HepG2 (cell line): ENCODE data around the gene PIP4K2C. TPM values are rescaled to one million over a fixed set of nuclear protein-coding genes. Genes with fewer than 3 reads are reported as not detected.

Experiments
- ATAC-seq: fragments of 200-7000 bp; cut with Tn5 transposase; 3 replicates; pipeline ENCODE4 v1.9.1; 2020; ENCODE audit warnings: mild to moderate bottlenecking, moderate library complexity
- BruUV-seq: library from RNA; stranded (reverse); fragments of 400-500 nt; replicated peaks from 2 replicates; lab custom pipeline; 2021; lab: Mats Ljungman, UMichigan
- CTCF ChIA-PET: fragments of 300-600 bp; formaldehyde crosslinking; extraction: SDS; loops from one replicate; lab custom pipeline; 2021; ENCODE audit warnings: low total read pairs, inconsistent platforms, low intra/inter-chr PET ratio; lab: Yijun Ruan, JAX
- POLR2A ChIA-PET: fragments of 350-600 bp; sonication (Branson Sonifier 250); formaldehyde crosslinking; loops from one replicate; lab custom pipeline; 2020; ENCODE audit warnings: antibody characterized with exemption, inconsistent platforms; lab: Yijun Ruan, JAX
- DNase-seq: peaks from one replicate; pipeline ENCODE4 v3.0.0-alpha.2; 2015; ENCODE audit warnings: low spot score
- FAIRE-seq: peaks from 3 replicates; lab custom pipeline; 2011; peaks lifted over from hg19 to GRCh38; lab: Jason Lieb, UNC
- H2AFZ ChIP-seq: one replicate; pipeline ENCODE4 v1.6.1; 2011; ENCODE audit warnings: low read length, inconsistent platforms
- H3K27ac ChIP-seq: fragments of 300-600 bp; 3 replicates; pipeline ENCODE4 v1.8.0; 2011; ENCODE audit warnings: mixed run types, mild to moderate bottlenecking, mixed read lengths, low read length, inconsistent platforms; ENCODE audit not compliant: insufficient read depth; ENCODE audit errors: extremely low read length
- H3K27me3 ChIP-seq, 2 experiments: fragments of 200-600 bp in 1 of 2; 2 replicates in 1 of 2; 3 replicates in 1 of 2; pipeline versions ENCODE4 v1.6.0 to v1.8.0; 2011; ENCODE audit warnings: low read length in 2 of 2, mild to moderate bottlenecking in 2 of 2, moderate library complexity in 2 of 2, inconsistent platforms in 1 of 2; ENCODE audit not compliant: insufficient read depth in 2 of 2, control insufficient read depth in 1 of 2
- H3K36me3 ChIP-seq, 2 experiments: fragments of 200-600 bp in 1 of 2; replicated peaks in 1 of 2; 2 replicates in 1 of 2; 3 replicates in 1 of 2; pipeline versions ENCODE4 v1.5.1 to v1.8.0; 2011; ENCODE audit warnings: low read length in 2 of 2, inconsistent platforms in 1 of 2; ENCODE audit not compliant: insufficient read depth in 2 of 2, control insufficient read depth in 1 of 2
- H3K4me1 ChIP-seq: 2 replicates; pipeline ENCODE4 v1.5.1; 2012; ENCODE audit warnings: low read length, inconsistent platforms; ENCODE audit not compliant: insufficient read depth
- H3K4me2 ChIP-seq: 2 replicates; pipeline ENCODE4 v1.6.0; 2011; ENCODE audit warnings: low read depth, low read length, inconsistent platforms
- H3K4me3 ChIP-seq, 3 experiments: fragments of 200-600 bp in 1 of 3; sonication (generic), shearing (Covaris generic) in 1 of 3; replicated peaks in 1 of 3; 2 replicates each; pipeline ENCODE4 v1.5.1; 2011 to 2016; ENCODE audit warnings: low read length in 3 of 3, inconsistent platforms in 2 of 3, low read depth in 2 of 3, mild to moderate bottlenecking in 2 of 3, control low read depth in 1 of 3, mixed read lengths in 1 of 3; ENCODE audit not compliant: insufficient read depth in 1 of 3
- H3K79me2 ChIP-seq: one replicate; pipeline ENCODE4 v1.6.1; 2011; ENCODE audit warnings: low read length, inconsistent platforms; ENCODE audit not compliant: insufficient read depth
- H3K9ac ChIP-seq: 2 replicates; pipeline ENCODE4 v1.6.0; 2011; ENCODE audit warnings: mild to moderate bottlenecking, low read depth, low read length, inconsistent platforms; ENCODE audit not compliant: insufficient read depth
- H3K9me3 ChIP-seq: 2 replicates; pipeline ENCODE4 v1.5.1; 2012; ENCODE audit warnings: mild to moderate bottlenecking, low read length
- H4K20me1 ChIP-seq: 2 replicates; pipeline ENCODE4 v1.6.0; 2011; ENCODE audit warnings: inconsistent platforms, mild to moderate bottlenecking, low read length, moderate library complexity; ENCODE audit not compliant: insufficient read depth
- ARID4A ChIP-seq: sonication (generic); formaldehyde crosslinking; IDR thresholded peaks from 2 replicates; pipeline ENCODE4 v1.5.0; 2020; ENCODE audit warnings: mild to moderate bottlenecking, missing genetic modification reagents, borderline replicate concordance
- ARNT ChIP-seq: fragments of 450-650 bp; IDR thresholded peaks from 2 replicates; pipeline ENCODE4 v1.6.1; 2017
- CAMTA2 ChIP-seq: sonication (generic); formaldehyde crosslinking; IDR thresholded peaks from 2 replicates; pipeline ENCODE4 v1.4.0; 2020; ENCODE audit warnings: mild to moderate bottlenecking, missing genetic modification reagents, borderline replicate concordance
- EEA1 ChIP-seq: sonication (generic); formaldehyde crosslinking; IDR thresholded peaks from 2 replicates; pipeline ENCODE4 v1.5.1; 2020; ENCODE audit warnings: mild to moderate bottlenecking, missing genetic modification reagents, borderline replicate concordance
- GATA4 ChIP-seq: sonication (generic); IDR thresholded peaks from 2 replicates; pipeline ENCODE4 v1.6.1; 2016; ENCODE audit warnings: antibody characterized with exemption, low read depth, borderline replicate concordance
- MLXIP ChIP-seq: sonication (generic); formaldehyde crosslinking; IDR thresholded peaks from 2 replicates; pipeline ENCODE4 v1.9.0; 2021; ENCODE audit warnings: missing genetic modification reagents, borderline replicate concordance
- RFXAP ChIP-seq: sonication (generic); formaldehyde crosslinking; IDR thresholded peaks from 2 replicates; pipeline ENCODE4 v1.4.0; 2020; ENCODE audit warnings: missing genetic modification reagents, borderline replicate concordance
- TCF7L2 ChIP-seq: IDR thresholded peaks from 2 replicates; pipeline ENCODE4 v1.6.1; 2011; ENCODE audit warnings: mild to moderate bottlenecking, low read depth, low read length, moderate library complexity
- ZKSCAN5 ChIP-seq: sonication (generic); formaldehyde crosslinking; IDR thresholded peaks from 2 replicates; pipeline ENCODE4 v1.5.1; 2020; ENCODE audit warnings: mild to moderate bottlenecking, missing genetic modification reagents
- ZNF12 ChIP-seq: sonication (generic); formaldehyde crosslinking; IDR thresholded peaks from 2 replicates; pipeline ENCODE4 v1.5.0; 2020; ENCODE audit warnings: missing genetic modification reagents
- WGBS: methylation state at CpG from one replicate; pipeline ENCODE4 v1.1.6; 2017; ENCODE audit warnings: low lambda C conversion rate; 5-methylcytosine and 5-hydroxymethylcytosine counted together
- in situ Hi-C: cut with HindIII; loops from 2 replicates; pipeline ENCODE4 v1.10.0; 2017; ENCODE audit warnings: low pct_unique_long_range_greater_than_20kb; ENCODE audit not compliant: extremely low pct_ligation_motif_present
- intact Hi-C: fragments of 100-400 bp; cut with micrococcal nuclease; formaldehyde crosslinking; loops from one replicate; pipeline ENCODE4 v1.10.0; 2022; ENCODE audit not compliant: unreplicated experiment
- polyA plus RNA-seq, 8 experiments: library from polyadenylated mRNA; depleted of rRNA in 3 of 8; stranded (reverse) in 7 of 8; unstranded in 1 of 8; fragments of >200 nt; fragmentation: Illumina TruSeq in 4 of 8; extraction: Trizol in 4 of 8; gene quantifications; 2 replicates each; pipeline versions ENCODE4 v1.2.1 to v1.2.3, GENCODE V29; 2011 to 2016; ENCODE audit warnings: low read depth in 4 of 8, missing spikeins in 1 of 8, mixed read lengths in 1 of 8; ENCODE audit not compliant: insufficient read depth in 1 of 8
- total RNA-seq, 5 experiments: library from RNA; depleted of rRNA; stranded (reverse); fragments of >200 nt; fragmentation: Illumina TruSeq; extraction: Trizol; gene quantifications; 2 replicates each; pipeline ENCODE4 v1.2.3, GENCODE V29; 2016; ENCODE audit warnings: low read depth in 1 of 5

The PIP4K2C gene
- total and polyA plus RNA-seq, 2 of the 13 experiments (the other 11 are each of a cell fraction or from before 2014, with no cell fraction given), result 23.3 to 26.4 TPM

- ChIA-PET CTCF (no interaction called here), POLR2A (no interaction called here)
- Histone ChIP-seq H2AFZ (no peak overlapping the region), H4K20me1 (no peaks in the 10 kb centered on the region), H3K36me3 (peaks cover 3 to 23% of the 10 kb centered on the region in 2 experiments), H3K79me2 (no peaks in the 10 kb centered on the region), H3K27me3 (no peaks in the 10 kb centered on the region; a peak in 1 of 5 replicates), H3K27ac (no peak overlapping the region), H3K9me3 (no peaks in the 10 kb centered on the region), H3K9ac (no peak overlapping the region), H3K4me2 (no peak overlapping the region), H3K4me3 (no peak overlapping the region), H3K4me1 (peaks cover 22% of the 10 kb centered on the region)
- BruUV-seq, result no TSS peak
- TF ChIP-seq ZKSCAN5 (no peak), RFXAP (CRISPR knock-in tag) (no peak), ARNT (no peak), ARID4A (CRISPR knock-in tag) (no peak), TCF7L2 (no peak), EEA1 (no peak), CAMTA2 (CRISPR knock-in tag) (no peak), MLXIP (CRISPR knock-in tag) (no peak), GATA4 (no peak), ZNF12 (CRISPR knock-in tag) (no peak)
- ATAC-seq (no peak), DNase-seq (no peak), FAIRE-seq (no peak)
- in situ Hi-C loops (no loop called here), intact Hi-C loops (no loop called here)
- 100% methylated on average over 3 of the region's 3 CpGs for whole genome bisulfite sequencing
Observed at GRCh38 chr12:57586128-57586527, 4.9 kb upstream of the PIP4K2C start.
